ENCODE measurements around the gene ITPKB. TPM values are rescaled to one million over a fixed set of nuclear protein-coding genes. Genes with fewer than 3 reads are reported as not detected.

ITPKB gene
- total RNA-seq, 2 donors from 2014 or later: 37.5 to 51.3 TPM

DNA sequence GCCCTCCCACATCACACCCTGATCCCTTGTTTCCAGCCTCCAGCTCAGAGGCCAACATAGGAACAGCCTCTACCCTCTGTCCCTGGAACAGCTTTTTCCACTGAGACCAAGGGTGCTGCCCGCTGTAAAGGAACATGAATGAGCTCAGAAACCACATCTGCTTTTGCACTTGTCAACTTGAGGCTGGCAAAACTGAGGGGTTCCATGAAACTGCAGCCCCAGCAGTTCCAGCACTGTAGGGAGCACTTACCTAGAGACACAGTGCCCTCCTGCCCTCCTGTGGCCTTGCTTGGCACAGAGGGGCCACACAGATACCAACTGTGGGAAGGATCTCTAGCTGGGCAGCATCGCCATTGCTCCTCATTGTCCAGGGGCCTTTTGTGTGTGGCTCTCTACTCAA lies 51.7 kb downstream of the ITPKB start:
- no peaks in the 10 kb centered on the region for H3K9me3 Mint-ChIP-seq
- peak overlapping the region; percentile 93 to 96 for H3K27ac Mint-ChIP-seq
- peaks cover 9 to 35% of the 10 kb centered on the region in 2 donors for H3K36me3 Mint-ChIP-seq

DNA sequence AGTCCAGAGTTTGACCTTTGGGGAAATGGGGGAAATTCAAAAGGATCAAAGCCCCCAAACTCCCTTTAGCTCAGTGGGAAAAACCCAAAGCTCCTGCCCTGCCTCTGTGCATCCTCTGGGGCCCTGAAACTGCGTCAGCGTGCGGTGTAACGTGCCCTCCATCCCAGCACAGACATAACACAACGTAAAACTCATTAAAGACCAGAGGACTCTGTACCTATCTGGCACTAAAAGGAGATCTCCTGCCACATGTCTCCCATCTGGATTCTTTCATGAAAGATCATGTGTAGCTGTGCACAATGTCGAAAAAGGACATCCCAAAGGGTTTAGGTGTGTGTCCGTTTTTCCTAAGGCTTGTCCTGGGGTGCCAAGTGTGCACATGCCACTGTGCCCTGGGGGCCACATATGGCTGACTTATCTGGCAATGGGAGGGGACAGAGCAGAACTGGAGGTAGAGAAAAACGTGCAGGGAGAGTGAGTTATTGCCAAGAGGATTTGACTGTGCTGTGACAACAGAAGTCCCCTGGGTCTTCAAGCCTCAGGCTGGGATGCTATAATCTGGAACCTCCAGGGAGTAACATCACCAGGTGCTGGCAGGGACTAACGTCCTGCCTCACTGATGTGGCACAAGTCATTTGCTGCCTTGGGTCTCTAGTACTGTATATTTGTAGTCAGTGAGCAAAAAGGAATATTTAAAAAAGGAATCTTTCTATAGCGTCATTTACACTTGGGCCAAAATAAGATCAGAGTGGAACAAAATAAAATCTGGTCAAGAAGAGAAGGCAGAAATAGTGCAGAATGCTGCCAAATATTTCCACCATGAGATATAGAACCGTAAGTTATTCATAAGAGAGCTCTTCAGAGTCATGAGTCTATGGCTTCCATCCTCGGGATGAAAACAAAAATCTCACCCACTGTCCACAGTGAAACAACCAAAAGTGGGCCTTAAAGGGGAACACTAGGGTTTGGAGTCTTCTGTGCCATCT lies 52.3 kb downstream of the ITPKB start:
- Mint-ChIP-seq H3K27ac (peak overlapping the region; percentile 93 to 96), H3K36me3 (peaks cover 9 to 28% of the 10 kb centered on the region in 2 donors)
- ATAC-seq: peak in 1 of 2 donors; percentile 33

More for the DNA sequence above, 51.7 kb downstream of the ITPKB start:
- ATAC-seq (peak; percentile 18 to 22), DNase-seq (ENCODE audit: low spot score in 2 of 2) (no peak)

DNA sequence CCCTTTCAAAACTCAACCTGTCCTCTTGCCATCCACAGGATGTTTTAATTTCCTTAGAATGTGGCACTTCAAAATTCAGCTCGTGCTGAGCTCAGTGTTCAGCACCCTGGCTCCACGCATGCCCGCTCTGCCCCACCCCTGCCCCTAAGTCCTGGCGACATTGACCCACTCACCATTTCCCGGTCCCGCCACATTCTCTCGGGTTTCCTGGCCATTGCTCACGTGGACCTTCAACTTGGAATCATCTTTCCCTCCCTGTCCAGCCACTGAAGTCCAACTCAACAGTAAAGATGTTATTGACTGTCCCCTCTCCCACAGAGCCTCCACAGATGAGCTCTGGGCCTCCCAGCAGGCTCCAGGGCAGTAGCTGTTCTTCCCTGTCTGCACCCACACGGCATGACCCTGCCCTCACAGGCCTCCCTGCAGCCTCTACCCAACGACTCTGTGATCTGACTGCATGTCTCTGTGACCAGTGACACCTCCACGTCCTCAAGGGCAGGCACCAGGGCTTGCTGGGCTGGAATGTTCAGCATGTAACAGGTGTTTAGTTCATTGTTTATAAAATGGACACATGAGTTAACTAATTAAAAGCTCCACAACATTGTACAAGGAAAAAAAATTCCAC lies 53.8 kb downstream of the ITPKB start:
- peak overlapping the region; percentile 93 to 96 for H3K27ac Mint-ChIP-seq
- peaks cover 9 to 26% of the 10 kb centered on the region in 2 donors for H3K36me3 Mint-ChIP-seq
- no peak for ATAC-seq
- DNase-seq (ENCODE audit: low spot score in 2 of 2): peak in 1 of 2 donors; percentile 28
- no peaks in the 10 kb centered on the region for H3K9me3 Mint-ChIP-seq

More for the DNA sequence above, 52.3 kb downstream of the ITPKB start:
- H3K9me3 Mint-ChIP-seq: no peaks in the 10 kb centered on the region
- DNase-seq (ENCODE audit: low spot score in 2 of 2): no peak

DNA sequence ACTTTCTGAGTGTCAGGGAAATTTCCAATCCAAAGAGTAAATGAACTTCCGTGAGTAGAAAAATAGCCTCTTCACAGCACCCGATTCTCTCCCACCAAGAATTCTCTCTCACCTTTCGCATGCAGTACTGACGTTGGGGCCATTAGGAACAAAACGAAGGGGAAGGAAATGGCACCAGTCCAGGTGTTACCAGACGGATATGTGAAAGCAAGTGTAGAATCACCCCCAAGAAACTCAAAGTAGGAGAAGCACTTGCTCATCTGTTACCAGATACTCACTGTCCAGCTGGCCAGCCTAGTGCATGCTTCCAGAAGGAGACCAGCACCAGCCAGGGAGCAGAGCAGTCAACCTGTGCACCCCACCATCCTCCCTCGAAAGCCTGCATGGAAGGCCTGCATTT lies 55.1 kb downstream of the ITPKB start:
- peak overlapping the region; percentile 74 to 93 for H3K27ac Mint-ChIP-seq
- ATAC-seq (no peak), DNase-seq (ENCODE audit: low spot score in 2 of 2) (peak in 1 of 2 donors; percentile 47)
- no peaks in the 10 kb centered on the region for H3K9me3 Mint-ChIP-seq
- H3K36me3 Mint-ChIP-seq: peaks cover 9 to 25% of the 10 kb centered on the region in 2 donors

DNA sequence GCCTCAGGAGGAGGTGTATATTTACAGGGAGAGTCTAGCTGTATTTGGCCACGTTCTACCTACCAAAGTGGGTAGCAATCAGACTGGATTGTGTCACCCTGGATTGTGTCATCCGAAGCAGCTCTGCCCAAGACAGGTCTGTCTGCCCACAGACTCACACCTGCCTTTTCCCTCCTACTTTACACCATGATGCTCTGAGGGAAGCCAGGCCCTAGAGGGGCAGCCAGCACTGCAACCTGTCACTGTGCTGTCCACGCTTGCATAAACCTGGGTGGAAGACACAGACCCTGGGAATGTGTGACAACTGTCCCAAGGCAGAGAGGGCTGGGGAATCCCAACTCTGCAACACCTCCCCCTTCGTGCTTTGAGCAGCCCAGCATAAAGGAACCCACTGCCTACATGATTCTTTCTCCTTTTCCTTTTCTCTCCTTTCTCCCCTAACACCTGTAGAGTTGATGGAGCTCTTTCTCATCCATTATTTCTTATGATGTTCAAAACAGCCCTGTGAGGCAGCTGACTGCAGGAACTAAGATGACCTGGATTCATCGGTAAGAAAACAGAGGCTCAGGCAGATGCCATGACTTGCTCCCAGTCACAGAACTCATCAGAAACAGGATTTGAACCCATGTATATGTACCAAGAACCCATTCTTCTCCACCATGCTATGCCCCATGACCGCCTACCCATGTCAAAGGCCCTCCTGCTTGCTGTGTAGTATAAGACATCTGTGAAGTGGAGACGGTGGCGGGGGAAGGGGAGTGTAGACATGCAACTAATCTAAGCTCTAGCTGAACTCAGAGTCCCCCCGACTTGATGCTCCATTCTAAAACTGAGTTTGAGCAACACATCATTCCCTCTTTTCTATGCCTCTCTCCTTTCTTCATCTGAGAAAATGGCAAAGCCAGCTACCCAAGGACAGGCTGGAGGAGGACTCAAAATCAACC lies 55.9 kb downstream of the ITPKB start:
- H3K27ac Mint-ChIP-seq: peak overlapping the region; percentile 78 to 93
- ATAC-seq: peak; percentile 23 to 57
- peaks cover 9 to 20% of the 10 kb centered on the region in 2 donors for H3K36me3 Mint-ChIP-seq
- no peaks in the 10 kb centered on the region for H3K9me3 Mint-ChIP-seq
- DNase-seq (ENCODE audit: low spot score in 2 of 2): peak in 1 of 2 donors; percentile 39

DNA sequence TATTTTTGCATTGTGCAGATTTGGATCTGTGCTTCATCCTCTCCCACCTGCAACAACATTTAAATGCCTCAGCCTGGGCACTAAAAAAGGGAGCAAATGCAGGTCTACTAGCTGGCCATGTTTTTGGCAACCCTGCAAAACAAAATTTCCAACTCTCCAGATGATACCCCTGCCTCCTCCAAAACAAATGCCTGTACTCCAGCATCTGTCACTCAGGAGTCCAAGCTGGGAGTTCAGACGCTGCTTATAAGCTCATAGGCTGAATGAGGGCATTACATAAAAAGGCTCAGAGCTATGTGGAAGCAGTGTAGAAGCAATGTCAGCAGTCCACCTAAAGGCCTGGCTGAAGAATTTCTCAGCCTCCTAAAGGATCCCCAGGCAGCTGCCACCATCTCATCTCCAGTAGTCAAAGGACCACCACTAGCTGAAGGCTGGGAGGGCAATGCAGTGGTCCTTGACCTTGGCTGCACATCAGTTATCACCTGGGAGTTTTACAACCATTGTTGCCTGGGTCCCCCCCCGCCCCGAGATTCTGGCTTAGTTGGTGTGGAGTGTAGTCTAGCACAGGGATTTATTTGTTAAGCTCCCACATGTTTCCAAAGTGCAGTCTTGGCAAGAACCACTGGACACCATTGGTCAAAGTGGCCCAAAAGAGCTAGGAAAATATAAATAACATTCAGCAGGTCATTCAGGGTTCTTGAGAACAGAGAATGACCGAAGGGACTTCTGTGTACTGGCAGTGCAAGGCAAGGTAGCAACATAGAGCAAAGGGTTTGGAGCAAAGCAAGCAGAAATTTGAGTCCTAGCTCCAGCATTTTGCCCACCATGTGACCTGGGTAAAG lies 57.2 kb downstream of the ITPKB start:
- Mint-ChIP-seq H3K27ac (peak overlapping the region; percentile 45 to 93), H3K9me3 (no peaks in the 10 kb centered on the region), H3K36me3 (peaks cover 9 to 20% of the 10 kb centered on the region in 2 donors)
- DNase-seq (ENCODE audit: low spot score in 2 of 2) (peak in 1 of 2 donors; percentile 50), ATAC-seq (no peak)

DNA sequence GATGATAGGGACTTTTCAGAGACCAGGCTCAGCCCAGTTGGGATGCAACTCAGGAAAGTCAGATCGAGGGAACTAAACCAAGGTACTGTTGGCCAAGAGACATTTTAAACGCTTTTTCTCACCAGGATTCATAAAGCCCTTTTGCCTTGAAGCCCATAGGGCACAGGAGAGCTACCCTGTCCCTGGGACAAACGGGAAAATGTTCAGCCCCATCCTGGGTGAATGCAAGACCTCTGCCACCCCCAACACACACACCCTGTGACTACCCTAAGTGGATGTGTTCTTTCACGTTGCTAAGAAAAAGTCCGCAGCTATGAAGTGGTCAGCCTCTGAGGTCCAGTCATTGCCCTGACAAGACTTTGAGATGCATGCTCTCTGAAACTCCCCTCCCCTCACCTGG lies 58.4 kb downstream of the ITPKB start:
- Mint-ChIP-seq H3K9me3 (no peaks in the 10 kb centered on the region), H3K36me3 (peaks cover 9 to 14% of the 10 kb centered on the region in 2 donors), H3K27ac (peak overlapping the region; percentile 93 to 97)
- DNase-seq (ENCODE audit: low spot score in 2 of 2) (peak in 1 of 2 donors; percentile 2), ATAC-seq (no peak)

DNA sequence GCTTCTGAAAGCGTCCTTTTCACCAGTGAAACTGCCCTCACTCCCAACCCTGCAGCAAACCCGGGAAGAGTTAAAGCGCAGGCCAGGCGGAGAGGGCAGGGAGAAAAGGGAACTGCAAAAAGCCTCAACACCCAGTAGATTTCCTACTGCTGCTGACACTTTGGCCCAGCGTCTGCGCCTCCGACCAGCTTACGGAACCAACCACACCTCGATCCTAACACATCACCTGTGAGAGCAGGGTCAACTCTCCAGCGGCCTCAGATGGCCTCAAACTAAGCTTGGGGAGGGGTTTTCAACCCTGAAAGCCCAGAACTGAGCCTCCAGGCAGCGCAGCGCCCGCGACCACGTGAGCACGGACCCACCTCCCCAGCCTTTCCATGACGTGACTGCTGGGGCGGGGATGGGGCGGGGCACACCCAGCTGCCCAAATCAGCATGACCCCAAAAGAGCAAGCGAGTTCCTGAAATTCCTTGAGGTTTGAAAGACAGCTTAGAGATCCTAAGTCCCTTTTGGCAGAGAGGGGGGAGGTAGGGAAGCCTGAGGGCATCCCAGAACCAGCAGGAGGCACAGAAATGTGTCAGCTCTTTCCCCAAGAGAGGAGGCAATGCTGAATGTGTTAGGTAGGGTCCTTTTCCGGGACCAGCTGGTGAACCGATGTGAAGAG lies 59.1 kb downstream of the ITPKB start:
- DNase-seq (ENCODE audit: low spot score in 2 of 2) (peak; percentile 61 to 80), ATAC-seq (peak; percentile 51 to 53)
- peak overlapping the region; percentile 93 to 97 for H3K27ac Mint-ChIP-seq
- H3K36me3 Mint-ChIP-seq: peaks cover 2 to 7% of the 10 kb centered on the region in 2 donors
- H3K9me3 Mint-ChIP-seq: no peaks in the 10 kb centered on the region

DNA sequence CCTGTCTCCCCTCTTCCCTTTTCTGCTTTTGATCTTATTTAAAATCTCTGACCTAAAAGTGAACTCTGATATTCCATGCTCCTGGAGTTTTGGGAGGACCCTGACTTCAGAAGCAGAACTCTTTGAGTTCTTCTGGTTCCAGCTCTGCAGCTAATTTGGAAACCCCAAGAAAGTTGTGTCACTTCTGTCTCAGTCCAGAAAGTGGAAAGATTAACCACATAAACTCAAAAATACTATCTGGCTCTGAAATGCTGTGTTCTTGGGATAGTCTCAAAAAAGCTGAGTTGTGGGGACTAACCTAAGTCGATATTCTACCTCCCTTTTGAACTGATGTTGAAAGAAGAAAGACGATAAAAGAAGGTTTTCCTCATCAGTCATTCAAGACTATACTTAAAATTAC lies 59.8 kb downstream of the ITPKB start:
- Mint-ChIP-seq H3K9me3 (no peaks in the 10 kb centered on the region), H3K27ac (peak overlapping the region; percentile 93 to 97), H3K36me3 (peaks cover 6 to 12% of the 10 kb centered on the region in 2 donors)
- ATAC-seq: peak in 1 of 2 donors; percentile 3
- DNase-seq (ENCODE audit: low spot score in 2 of 2): peak in 1 of 2 donors; percentile 1

DNA sequence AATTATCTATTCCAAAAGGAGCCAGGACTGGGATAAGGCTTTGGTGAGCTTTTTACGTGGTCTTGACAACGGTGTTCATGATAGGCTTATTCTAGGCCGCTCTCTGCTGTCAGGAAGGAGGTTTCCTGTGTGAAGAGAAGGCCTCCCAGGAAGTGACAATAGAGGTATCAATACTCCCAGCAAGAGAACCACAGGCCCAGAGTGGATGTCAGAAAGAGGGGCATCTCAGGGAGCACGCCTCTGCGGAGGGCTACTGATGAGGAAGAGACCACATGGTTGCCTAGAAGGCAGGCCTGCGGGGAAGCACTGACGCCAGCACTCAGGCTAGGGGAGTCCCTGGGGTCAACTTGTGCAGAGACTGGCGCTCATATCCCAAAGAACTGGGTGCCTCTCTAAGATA lies 60.4 kb downstream of the ITPKB start:
- peak in 1 of 2 donors; percentile 33 for ATAC-seq
- Mint-ChIP-seq H3K36me3 (peaks cover 6 to 9% of the 10 kb centered on the region in 2 donors), H3K27ac (peak overlapping the region; percentile 93 to 97), H3K9me3 (no peaks in the 10 kb centered on the region)
- DNase-seq (ENCODE audit: low spot score in 2 of 2): no peak

DNA sequence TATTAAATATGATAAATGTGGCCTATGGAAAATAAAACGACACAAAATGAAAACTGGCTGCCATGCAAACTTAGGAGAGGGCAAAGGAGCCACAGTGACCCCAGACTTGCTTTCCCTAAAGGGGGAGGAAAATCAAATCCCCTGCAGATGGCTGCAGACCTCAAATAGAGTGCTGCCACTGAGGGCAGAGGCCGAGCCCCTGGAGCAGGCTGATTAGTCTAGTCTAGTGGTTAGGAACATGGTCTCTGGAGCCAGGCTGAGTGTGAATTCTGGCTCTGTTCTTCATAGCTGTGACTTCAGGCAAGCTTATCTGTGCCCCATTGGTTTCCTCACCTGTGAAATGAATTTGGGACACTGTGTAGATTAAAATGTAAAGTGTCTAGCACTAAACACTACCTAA lies 60.8 kb downstream of the ITPKB start:
- Mint-ChIP-seq H3K36me3 (peaks cover 6 to 12% of the 10 kb centered on the region in 2 donors), H3K9me3 (no peaks in the 10 kb centered on the region), H3K27ac (peak overlapping the region; percentile 93 to 97)
- DNase-seq (ENCODE audit: low spot score in 2 of 2) (no peak), ATAC-seq (no peak)

DNA sequence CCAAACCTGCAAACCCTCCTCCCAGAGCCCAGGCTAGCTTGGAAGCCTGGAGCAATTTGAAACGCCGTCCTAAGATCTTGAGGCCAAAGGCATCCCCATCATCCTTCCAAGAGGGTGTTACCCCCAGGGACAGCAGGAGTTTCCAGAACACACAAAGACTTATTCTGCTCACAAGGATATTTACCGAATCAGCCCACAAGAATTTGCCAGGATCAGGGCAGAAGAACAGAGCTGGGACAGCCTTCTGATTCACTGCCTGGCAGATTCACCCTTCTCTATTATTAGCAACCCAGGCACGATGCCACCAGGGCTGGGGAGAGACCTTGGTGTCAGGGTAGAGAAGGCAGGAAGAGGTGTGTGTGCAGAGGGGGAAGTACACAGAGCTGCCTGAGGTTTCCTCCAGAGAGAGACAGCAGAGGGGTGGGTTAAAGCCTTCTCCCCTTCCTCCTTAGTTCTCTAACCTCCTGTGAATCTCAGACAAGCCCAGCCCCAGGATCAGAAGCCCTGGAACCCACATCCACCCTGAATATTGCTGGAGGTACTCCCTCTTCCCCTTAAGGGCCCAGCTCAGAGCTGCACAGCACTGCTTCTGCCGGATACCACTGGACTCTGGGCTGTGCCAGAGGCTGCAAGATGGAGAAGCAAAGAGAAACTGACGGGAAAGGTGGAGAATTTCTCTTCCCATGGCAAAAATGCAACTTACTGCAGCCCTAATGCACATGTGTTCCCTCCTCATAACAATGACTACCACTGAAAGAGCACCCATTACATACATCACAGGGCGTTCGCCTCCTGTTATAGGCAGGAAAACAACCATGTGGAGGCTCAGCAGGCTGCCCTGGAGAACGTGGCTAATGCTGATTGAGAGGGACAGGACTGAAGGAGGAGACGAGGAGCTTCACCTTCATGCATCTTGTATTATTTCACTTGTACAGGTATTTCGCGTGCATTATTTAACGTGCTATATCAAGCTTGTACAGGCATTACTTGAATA lies 61.8 kb downstream of the ITPKB start:
- peak; percentile 64 to 71 for ATAC-seq
- peak; percentile 56 to 81 for DNase-seq (ENCODE audit: low spot score in 2 of 2)
- H3K27ac Mint-ChIP-seq: peak overlapping the region; percentile 93 to 95
- peaks cover 6 to 21% of the 10 kb centered on the region in 2 donors for H3K36me3 Mint-ChIP-seq
- H3K9me3 Mint-ChIP-seq: no peaks in the 10 kb centered on the region

DNA sequence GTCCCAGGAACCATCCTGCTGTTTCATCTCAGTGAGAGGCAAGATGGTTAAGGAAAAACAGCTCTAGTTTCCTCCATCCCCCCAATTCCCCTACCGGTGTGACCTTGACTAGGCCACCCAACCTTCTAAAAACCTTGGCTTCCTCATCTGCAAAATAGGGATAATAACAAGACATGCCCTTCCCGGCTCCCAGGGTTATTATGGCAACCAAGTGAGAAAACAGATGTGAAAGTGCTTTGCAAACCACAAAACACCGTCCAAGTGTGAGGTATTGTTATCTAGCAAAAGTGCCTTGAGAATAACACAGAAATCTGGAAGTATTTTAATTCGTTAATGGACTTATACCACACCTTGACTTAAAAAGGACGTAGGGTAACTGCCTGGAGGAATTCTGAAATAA lies 62.7 kb downstream of the ITPKB start:
- peak overlapping the region; percentile 93 to 95 for H3K27ac Mint-ChIP-seq
- ATAC-seq (no peak), DNase-seq (ENCODE audit: low spot score in 2 of 2) (no peak)
- peaks cover 7 to 30% of the 10 kb centered on the region in 2 donors for H3K36me3 Mint-ChIP-seq
- no peaks in the 10 kb centered on the region for H3K9me3 Mint-ChIP-seq

Measured in activated naive CD4-positive, alpha-beta T cell treated with anti-CD3 and anti-CD28 coated beads, Interleukin-2, amount 50 U/mL, for 72 hours (primary cell).